ENCODE data around the gene MRPL57. TPM values are rescaled to one million over a fixed set of nuclear protein-coding genes. Genes with fewer than 3 reads are reported as not detected.
"Not testable (repeated sequence)": the region's sequence is repeated elsewhere in the genome, so short reads cannot be mapped to it uniquely, and the experiment has no call there.

MRPL57 gene
- total and polyA plus RNA-seq, 2 of the 8 experiments (the other 6 are each of a cell fraction or from before 2014, with no cell fraction given) = 29.9 to 34.1 TPM

GRCh38 chr13:21165606-21166005 is 10.9 kb upstream of the MRPL57 start:
- H3K9ac ChIP-seq (replicated peaks in 1 of 4; ENCODE audit: extremely low read depth in 1 of 4, low read depth in 3 of 4, low read length in 3 of 4); H3K27me3 ChIP-seq (replicated peaks in 1 of 4; ENCODE audit: control insufficient read depth in 3 of 4, extremely low read depth in 1 of 4, insufficient read depth in 3 of 4, low read length in 3 of 4); H2AK5ac ChIP-seq (ENCODE audit: low read depth, low read length); H3K4me1 ChIP-seq (replicated peaks in 1 of 4; ENCODE audit: control insufficient read depth in 3 of 4, insufficient read depth in 4 of 4, low read length in 3 of 4); H4K8ac ChIP-seq (ENCODE audit: extremely low read depth, insufficient read depth, low read length); H3K9me3 ChIP-seq (ENCODE audit: insufficient read depth in 2 of 2, low read depth in 1 of 2, low read length in 1 of 2); H3K4ac ChIP-seq (replicated peaks; ENCODE audit: insufficient read length, low read depth, low read length); H3K4me3 ChIP-seq (ENCODE audit: extremely low read depth in 1 of 4, insufficient read depth in 2 of 4, low read depth in 3 of 4, low read length in 4 of 4); H3K23ac ChIP-seq (ENCODE audit: insufficient read length); H3K23me2 ChIP-seq (ENCODE audit: low read depth, low read length); H3K56ac ChIP-seq (replicated peaks; ENCODE audit: insufficient read length, low read depth, low read length); H3K79me1 ChIP-seq (ENCODE audit: low read depth, low read length); FAIRE-seq; H3K14ac ChIP-seq (ENCODE audit: insufficient read length); H2BK20ac ChIP-seq (ENCODE audit: low read length); H4K5ac ChIP-seq (ENCODE audit: insufficient read length, low read depth, low read length); H2BK120ac ChIP-seq (replicated peaks; ENCODE audit: low read depth, low read length); H3K18ac ChIP-seq (ENCODE audit: extremely low read depth, low read length); H2AFZ ChIP-seq (ENCODE audit: low read length); H2BK15ac ChIP-seq (ENCODE audit: low read length); H2BK12ac ChIP-seq (ENCODE audit: low read depth, low read length); H3K4me2 ChIP-seq (ENCODE audit: insufficient read depth in 1 of 2, low read depth in 2 of 2, low read length in 2 of 2); H3K27ac ChIP-seq (ENCODE audit: low read depth, low read length); H2BK5ac ChIP-seq (ENCODE audit: low read depth, low read length); DNase-seq (ENCODE audit: low read depth in 1 of 2, low spot score in 2 of 2); H4K20me1 ChIP-seq (replicated peaks in 1 of 2; ENCODE audit: control insufficient read depth in 1 of 2, insufficient read depth in 2 of 2, low read length in 2 of 2); H4K91ac ChIP-seq (replicated peaks; ENCODE audit: insufficient read length, low read length): not testable (repeated sequence)
- peaks cover 0 to 36% (median 18%) of the 10 kb centered on the region in 4 experiments; a peak in 7 of 8 replicates for H3K36me3 ChIP-seq (ENCODE audit: control insufficient read depth in 2 of 4, insufficient read depth in 4 of 4, low read length in 3 of 4)
- POLR2A ChIA-PET (ENCODE audit: partially characterized antibody) = interaction anchor here (0.6 to 4.1 kb wide), 6 partner anchors 10 to 106 kb away, joined by 3 to 23 read pairs (median 5); partner anchors contain the start of genes MRPL57 and SKA3
- 87% methylated on average over 4 of the region's 4 CpGs; no CpG with 5 or more reads in 1 of the 2 experiments for WGBS, 2 experiments (ENCODE audit: extremely low coverage in 1 of 2, insufficient coverage in 1 of 2, insufficient read length in 1 of 2, insufficient replicate concordance in 2 of 2, low coverage in 1 of 2, low lambda C conversion rate in 2 of 2, missing lambda C conversion rate in 1 of 2)
- CTCF ChIA-PET (ENCODE audit: partially characterized antibody) = interaction anchor here (1.1 to 1.9 kb wide), 2 partner anchors 12 to 311 kb away, joined by 3 to 5 read pairs; no protein-coding TSS in a partner anchor
- H3K79me2 ChIP-seq (ENCODE audit: control insufficient read depth in 1 of 2, insufficient read depth in 2 of 2, low read length in 2 of 2) = peaks cover 0 to 12% of the 10 kb centered on the region in 2 experiments; a peak in 2 of 4 replicates

Data from H1 (cell line).